ENCODE data around the gene MYO1H. TPM values are rescaled to one million over a fixed set of nuclear protein-coding genes. Genes with fewer than 3 reads are reported as not detected.

MYO1H gene
- total and polyA plus RNA-seq, 2 of the 13 experiments (the other 11 are each of a cell fraction or from before 2014, with no cell fraction given) = not detected

DNA sequence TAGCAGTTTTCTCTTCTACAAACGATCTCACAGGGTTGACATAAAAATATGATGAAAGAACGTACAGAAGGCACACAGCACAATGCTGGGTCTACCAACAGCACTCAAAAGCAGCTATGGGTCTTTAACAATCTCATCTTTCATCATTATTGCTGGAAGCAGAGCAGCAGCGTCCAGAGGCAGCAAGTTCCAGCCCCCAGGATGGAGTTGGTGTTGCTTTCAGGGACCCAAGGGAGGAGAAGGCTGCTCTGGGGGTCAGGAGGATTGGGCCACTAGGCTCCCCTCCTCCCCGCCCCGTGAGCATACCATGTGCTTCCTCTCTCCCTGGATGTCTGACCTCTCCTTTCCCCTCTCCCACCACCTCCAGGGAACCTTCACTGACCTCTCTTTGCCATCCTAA, 116.1 kb downstream of the MYO1H start:
- H3K9me3 ChIP-seq (ENCODE audit: low read length) = no peaks in the 10 kb centered on the region
- peaks cover 18% of the 10 kb centered on the region for H3K79me2 ChIP-seq (ENCODE audit: insufficient read depth, low read length)
- TF ChIP-seq ZNF124 (CRISPR knock-in tag; IDR thresholded peaks at IDR 0.05) (no peak), ZNF556 (CRISPR knock-in tag; IDR thresholded peaks at IDR 0.05; ENCODE audit: borderline replicate concordance) (no peak), FOXK2 (IDR thresholded peaks at IDR 0.05) (no peak)
- TF ChIP-seq, protein P1, sequence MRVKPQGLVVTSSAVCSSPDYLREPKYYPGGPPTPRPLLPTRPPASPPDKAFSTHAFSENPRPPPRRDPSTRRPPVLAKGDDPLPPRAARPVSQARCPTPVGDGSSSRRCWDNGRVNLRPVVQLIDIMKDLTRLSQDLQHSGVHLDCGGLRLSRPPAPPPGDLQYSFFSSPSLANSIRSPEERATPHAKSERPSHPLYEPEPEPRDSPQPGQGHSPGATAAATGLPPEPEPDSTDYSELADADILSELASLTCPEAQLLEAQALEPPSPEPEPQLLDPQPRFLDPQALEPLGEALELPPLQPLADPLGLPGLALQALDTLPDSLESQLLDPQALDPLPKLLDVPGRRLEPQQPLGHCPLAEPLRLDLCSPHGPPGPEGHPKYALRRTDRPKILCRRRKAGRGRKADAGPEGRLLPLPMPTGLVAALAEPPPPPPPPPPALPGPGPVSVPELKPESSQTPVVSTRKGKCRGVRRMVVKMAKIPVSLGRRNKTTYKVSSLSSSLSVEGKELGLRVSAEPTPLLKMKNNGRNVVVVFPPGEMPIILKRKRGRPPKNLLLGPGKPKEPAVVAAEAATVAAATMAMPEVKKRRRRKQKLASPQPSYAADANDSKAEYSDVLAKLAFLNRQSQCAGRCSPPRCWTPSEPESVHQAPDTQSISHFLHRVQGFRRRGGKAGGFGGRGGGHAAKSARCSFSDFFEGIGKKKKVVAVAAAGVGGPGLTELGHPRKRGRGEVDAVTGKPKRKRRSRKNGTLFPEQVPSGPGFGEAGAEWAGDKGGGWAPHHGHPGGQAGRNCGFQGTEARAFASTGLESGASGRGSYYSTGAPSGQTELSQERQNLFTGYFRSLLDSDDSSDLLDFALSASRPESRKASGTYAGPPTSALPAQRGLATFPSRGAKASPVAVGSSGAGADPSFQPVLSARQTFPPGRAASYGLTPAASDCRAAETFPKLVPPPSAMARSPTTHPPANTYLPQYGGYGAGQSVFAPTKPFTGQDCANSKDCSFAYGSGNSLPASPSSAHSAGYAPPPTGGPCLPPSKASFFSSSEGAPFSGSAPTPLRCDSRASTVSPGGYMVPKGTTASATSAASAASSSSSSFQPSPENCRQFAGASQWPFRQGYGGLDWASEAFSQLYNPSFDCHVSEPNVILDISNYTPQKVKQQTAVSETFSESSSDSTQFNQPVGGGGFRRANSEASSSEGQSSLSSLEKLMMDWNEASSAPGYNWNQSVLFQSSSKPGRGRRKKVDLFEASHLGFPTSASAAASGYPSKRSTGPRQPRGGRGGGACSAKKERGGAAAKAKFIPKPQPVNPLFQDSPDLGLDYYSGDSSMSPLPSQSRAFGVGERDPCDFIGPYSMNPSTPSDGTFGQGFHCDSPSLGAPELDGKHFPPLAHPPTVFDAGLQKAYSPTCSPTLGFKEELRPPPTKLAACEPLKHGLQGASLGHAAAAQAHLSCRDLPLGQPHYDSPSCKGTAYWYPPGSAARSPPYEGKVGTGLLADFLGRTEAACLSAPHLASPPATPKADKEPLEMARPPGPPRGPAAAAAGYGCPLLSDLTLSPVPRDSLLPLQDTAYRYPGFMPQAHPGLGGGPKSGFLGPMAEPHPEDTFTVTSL (CRISPR knock-in tag; IDR thresholded peaks at IDR 0.05; ENCODE audit: borderline replicate concordance) = no peak
- no peak for ATAC-seq
- H3K27ac ChIP-seq (ENCODE audit: extremely low read length, insufficient read depth, low read length) = no peak overlapping the region
- no TSS peak for BruUV-seq (replicated peaks)
- intact Hi-C loops (cut with micrococcal nuclease; ENCODE audit: unreplicated experiment) (no loop called here), in situ Hi-C loops (cut with HindIII; ENCODE audit: extremely low pct_ligation_motif_present, low pct_unique_long_range_greater_than_20kb) (no loop called here)
- no peaks in the 10 kb centered on the region; the same call in 1 of the 2 replicates for H4K20me1 ChIP-seq (ENCODE audit: insufficient read depth, low read length)
- peaks cover 39% of the 10 kb centered on the region for H3K4me1 ChIP-seq (ENCODE audit: insufficient read depth, low read length)
- peak overlapping the region; percentile 67; the same call in 1 of the 2 replicates for H3K4me2 ChIP-seq (ENCODE audit: low read depth, low read length)
- no peak for DNase-seq (ENCODE audit: low spot score)
- CTCF ChIA-PET (ENCODE audit: low intra/inter-chr PET ratio, low total read pairs) = no interaction called here
- H3K4me3 ChIP-seq (replicated peaks in 1 of 3; ENCODE audit: insufficient read depth in 1 of 3, low read depth in 2 of 3, low read length in 3 of 3) = no peak overlapping the region
- H3K9ac ChIP-seq (ENCODE audit: insufficient read depth, low read depth, low read length) = no peak overlapping the region
- POLR2A ChIA-PET = interaction anchor here (2.9 kb wide), 1 partner anchor 13 kb away, joined by 16 read pairs; the partner anchor contains the start of genes KCTD10 and UBE3B
- no peaks in the 10 kb centered on the region for H3K27me3 ChIP-seq (ENCODE audit: control insufficient read depth in 1 of 2, insufficient read depth in 2 of 2, low read length in 2 of 2)
- FAIRE-seq = no peak
- peaks cover 14 to 47% of the 10 kb centered on the region in 2 experiments for H3K36me3 ChIP-seq (replicated peaks in 1 of 2; ENCODE audit: control insufficient read depth in 1 of 2, insufficient read depth in 2 of 2, low read length in 2 of 2)
- 72% methylated on average over 4 of the region's 5 CpGs for WGBS (ENCODE audit: low lambda C conversion rate)
- H2AFZ ChIP-seq (ENCODE audit: low read length) = no peak overlapping the region

Measured in HepG2 (cell line).